OCI-LY3 (cell line): ENCODE measurements around the gene GON4L.

Experiments used
- CTCF ChIP-seq: fragments of 200-600, 300-600 bp; sonication (generic); IDR thresholded peaks from 2 replicates; pipeline ENCODE4 v1.5.1; 2014; ENCODE audit warnings: antibody characterized with exemption, low read length, low read depth
- EZH2phosphoT487 ChIP-seq: fragments of 200-600 bp; shearing (Covaris generic); IDR thresholded peaks from 2 replicates; pipeline ENCODE4 v1.6.1; 2018; ENCODE audit warnings: antibody characterized with exemption, mixed run types, low read depth

GRCh38 chr1:155897746-155898145 lies 40.7 kb upstream of the GON4L start:
- no peak for TF ChIP-seq CTCF
- TF ChIP-seq EZH2phosphoT487: no peak
